Endodermal cell (in vitro differentiated cells): ENCODE results near the gene DOK6. TPM values are rescaled to one million over a fixed set of nuclear protein-coding genes. Genes with fewer than 3 reads are reported as not detected.

Source experiments
- DNase-seq: peaks from one replicate; pipeline ENCODE4 v3.0.0-alpha.2; 2017
- H3K27ac ChIP-seq: 2 replicates; pipeline ENCODE4 v1.5.1; 2013; ENCODE audit warnings: mild to moderate bottlenecking, low read depth, low read length, moderate library complexity
- H3K27me3 ChIP-seq: 2 replicates; pipeline ENCODE4 v1.6.1; 2013; ENCODE audit warnings: mild to moderate bottlenecking, low read length, moderate library complexity; ENCODE audit not compliant: insufficient read depth, control insufficient read depth, poor library complexity, severe bottlenecking
- H3K36me3 ChIP-seq: 2 replicates; pipeline ENCODE4 v1.7.0; 2013; ENCODE audit warnings: mild to moderate bottlenecking, low read length, moderate library complexity; ENCODE audit not compliant: control insufficient read depth, insufficient read depth
- H3K4me1 ChIP-seq: one replicate; pipeline ENCODE4 v1.7.0; 2013; ENCODE audit warnings: low read length; ENCODE audit not compliant: control insufficient read depth, insufficient read depth
- H3K4me3 ChIP-seq: 2 replicates; pipeline ENCODE4 v1.5.1; 2013; ENCODE audit warnings: mild to moderate bottlenecking, low read length, moderate library complexity
- H3K9ac ChIP-seq: 2 replicates; pipeline ENCODE4 v1.6.1; 2013; ENCODE audit warnings: mild to moderate bottlenecking, low read length, moderate library complexity; ENCODE audit not compliant: poor library complexity, severe bottlenecking; ENCODE audit errors: extremely low read depth
- H3K9me3 ChIP-seq: 2 replicates; pipeline ENCODE4 v1.6.1; 2013; ENCODE audit warnings: mild to moderate bottlenecking, low read length, moderate library complexity; ENCODE audit not compliant: control insufficient read depth
- H3K27ac Mint-ChIP-seq: 2 replicates; pipeline ENCODE4 v1.8.0; 2020; ENCODE audit warnings: mixed read lengths
- H3K27me3 Mint-ChIP-seq: 2 replicates; pipeline ENCODE4 v1.8.0; 2021; ENCODE audit warnings: mild to moderate bottlenecking, mixed read lengths; ENCODE audit not compliant: insufficient read depth
- H3K36me3 Mint-ChIP-seq: 2 replicates; pipeline ENCODE4 v1.8.0; 2020; ENCODE audit warnings: low read depth, mixed read lengths
- H3K4me1 Mint-ChIP-seq: 2 replicates; pipeline ENCODE4 v1.8.0; 2020; ENCODE audit warnings: mixed read lengths
- H3K4me3 Mint-ChIP-seq: 2 replicates; pipeline ENCODE4 v1.8.0; 2020; ENCODE audit warnings: mild to moderate bottlenecking, moderate library complexity, mixed read lengths
- H3K9me3 Mint-ChIP-seq: 2 replicates; pipeline ENCODE4 v1.8.0; 2020; ENCODE audit warnings: mild to moderate bottlenecking, mixed read lengths
- WGBS, 2 experiments: methylation state at CpG; one replicate each; pipeline versions ENCODE4 v1.1.5 to v1.1.7; 2013; ENCODE audit warnings: missing lambda C conversion rate in 2 of 2, mixed read lengths in 1 of 2; ENCODE audit not compliant: insufficient coverage in 1 of 2, insufficient read length in 1 of 2; 5-methylcytosine and 5-hydroxymethylcytosine counted together
- total RNA-seq, 2 donors: library from RNA; stranded (reverse); fragmentation: NEBNext Ultra II Directional in 1 of 2; extraction: Animal tissue kit (Norgen Biotek cat#: 25700) in 1 of 2; gene quantifications; 2 replicates in 1 of 2; 3 replicates in 1 of 2; pipeline ENCODE4 v1.2.1, GENCODE V29; 2021
- TF ChIP-seq, protein P1 (sequence below): fragments of 200-600 bp; sonication (generic); conservative IDR thresholded peaks from 2 replicates; pipeline ENCODE4 v1.5.0; 2021; ENCODE audit warnings: antibody characterized with exemption, mild to moderate bottlenecking

DOK6 gene
- total RNA-seq, 2 donors from 2014 or later = 5.7 to 5.9 TPM

DNA sequence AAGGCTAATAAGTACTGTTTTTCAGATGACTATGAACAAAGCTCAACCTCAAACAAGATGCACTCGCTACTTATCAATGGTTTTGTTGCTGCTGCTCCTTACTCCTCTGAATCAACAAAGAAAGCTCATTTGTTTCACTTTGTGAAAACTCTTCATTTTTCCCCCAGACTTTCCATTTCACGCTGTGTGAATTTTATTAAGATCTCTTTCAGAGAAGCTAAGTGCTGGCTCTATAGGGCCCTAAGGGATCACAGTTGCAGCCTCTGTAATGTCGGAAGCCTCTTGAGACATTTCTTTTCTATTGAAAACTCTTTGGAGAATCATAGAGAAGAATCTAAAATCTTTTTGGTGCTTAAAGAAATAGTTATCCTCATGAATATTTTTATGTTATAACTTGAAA, 337.2 kb downstream of the DOK6 start:
- Histone ChIP-seq H3K9ac (no peak overlapping the region), H3K9me3 (peaks cover 5% of the 10 kb centered on the region), H3K27me3 (no peaks in the 10 kb centered on the region), H3K4me3 (no peak overlapping the region), H3K4me1 (no peaks in the 10 kb centered on the region), H3K36me3 (no peaks in the 10 kb centered on the region), H3K27ac (no peak overlapping the region)
- Mint-ChIP-seq H3K36me3 (no peaks in the 10 kb centered on the region), H3K9me3 (peaks cover 16% of the 10 kb centered on the region), H3K27ac (no peak overlapping the region), H3K4me3 (no peak overlapping the region), H3K4me1 (peaks cover 4% of the 10 kb centered on the region), H3K27me3 (no peaks in the 10 kb centered on the region)
- TF ChIP-seq, protein P1, sequence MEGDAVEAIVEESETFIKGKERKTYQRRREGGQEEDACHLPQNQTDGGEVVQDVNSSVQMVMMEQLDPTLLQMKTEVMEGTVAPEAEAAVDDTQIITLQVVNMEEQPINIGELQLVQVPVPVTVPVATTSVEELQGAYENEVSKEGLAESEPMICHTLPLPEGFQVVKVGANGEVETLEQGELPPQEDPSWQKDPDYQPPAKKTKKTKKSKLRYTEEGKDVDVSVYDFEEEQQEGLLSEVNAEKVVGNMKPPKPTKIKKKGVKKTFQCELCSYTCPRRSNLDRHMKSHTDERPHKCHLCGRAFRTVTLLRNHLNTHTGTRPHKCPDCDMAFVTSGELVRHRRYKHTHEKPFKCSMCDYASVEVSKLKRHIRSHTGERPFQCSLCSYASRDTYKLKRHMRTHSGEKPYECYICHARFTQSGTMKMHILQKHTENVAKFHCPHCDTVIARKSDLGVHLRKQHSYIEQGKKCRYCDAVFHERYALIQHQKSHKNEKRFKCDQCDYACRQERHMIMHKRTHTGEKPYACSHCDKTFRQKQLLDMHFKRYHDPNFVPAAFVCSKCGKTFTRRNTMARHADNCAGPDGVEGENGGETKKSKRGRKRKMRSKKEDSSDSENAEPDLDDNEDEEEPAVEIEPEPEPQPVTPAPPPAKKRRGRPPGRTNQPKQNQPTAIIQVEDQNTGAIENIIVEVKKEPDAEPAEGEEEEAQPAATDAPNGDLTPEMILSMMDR = no peak
- WGBS, 2 experiments = 92 to 100% methylated on average over 2 to 3 of the region's 3 CpGs
- DNase-seq = no peak

DNA sequence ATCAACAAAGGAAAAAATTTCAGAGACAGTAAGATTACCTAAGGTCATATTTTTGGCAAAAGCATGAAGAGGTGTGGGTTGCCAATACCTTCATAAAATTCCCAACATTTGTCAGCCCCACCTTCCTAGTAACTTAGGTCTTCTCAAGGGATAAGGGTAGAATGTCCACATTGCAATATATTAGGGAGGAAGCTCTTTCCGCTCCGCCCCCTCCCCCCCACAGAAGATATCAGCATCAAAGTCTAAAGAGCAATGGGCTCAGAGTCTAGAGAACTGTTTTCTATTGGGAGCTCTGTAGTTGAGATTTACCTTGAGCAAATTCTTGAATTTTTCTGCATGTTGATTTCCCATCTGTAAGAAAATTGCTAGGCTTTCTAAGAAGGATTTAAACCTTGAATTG, 346.7 kb downstream of the DOK6 start:
- Mint-ChIP-seq H3K27me3 (no peaks in the 10 kb centered on the region), H3K36me3 (no peaks in the 10 kb centered on the region), H3K4me1 (peaks cover 3% of the 10 kb centered on the region), H3K4me3 (no peak overlapping the region), H3K9me3 (peaks cover 5% of the 10 kb centered on the region), H3K27ac (no peak overlapping the region)
- no peaks in the 10 kb centered on the region for H3K27me3 ChIP-seq
- TF ChIP-seq, protein P1 = no peak
- no peaks in the 10 kb centered on the region for H3K9me3 ChIP-seq
- no peak overlapping the region for H3K9ac ChIP-seq
- no CpG with 5 or more reads among the region's 2 CpGs for WGBS, 2 experiments
- no peaks in the 10 kb centered on the region for H3K4me1 ChIP-seq
- H3K4me3 ChIP-seq = no peak overlapping the region
- H3K27ac ChIP-seq = no peak overlapping the region
- DNase-seq = no peak
- H3K36me3 ChIP-seq = no peaks in the 10 kb centered on the region

DNA sequence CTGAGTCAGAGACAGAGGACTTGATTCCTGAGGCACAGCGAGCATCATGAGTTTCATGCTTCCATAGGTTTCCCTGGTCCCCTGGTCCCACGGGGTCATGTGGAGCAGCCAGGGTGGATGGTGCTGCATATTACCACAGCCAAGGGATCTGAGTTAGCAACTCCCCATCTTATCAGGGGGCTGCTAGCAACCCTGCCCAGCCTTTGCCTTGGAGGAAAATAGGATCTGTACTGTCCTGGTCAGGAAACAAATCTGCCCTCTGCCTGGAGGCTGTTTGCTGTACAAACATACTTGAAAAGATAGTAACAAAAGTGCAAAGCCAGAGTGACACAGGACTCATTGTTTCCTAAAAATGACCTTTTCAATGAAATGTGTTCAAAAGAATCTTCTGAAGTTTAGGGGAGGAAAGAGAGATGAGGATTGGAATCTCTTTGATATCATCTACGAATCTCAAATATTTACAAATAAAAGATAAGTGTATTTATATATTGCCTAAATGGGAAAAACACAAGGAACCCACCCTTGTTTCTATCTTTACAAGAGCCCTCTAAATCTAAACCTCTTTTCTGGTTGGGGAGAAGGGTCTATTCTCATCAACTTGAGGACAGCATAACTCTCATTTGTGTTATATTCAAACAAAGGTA, 352.2 kb downstream of the DOK6 start:
- Mint-ChIP-seq H3K27me3 (no peaks in the 10 kb centered on the region), H3K9me3 (peaks cover 6% of the 10 kb centered on the region), H3K4me3 (no peak overlapping the region), H3K4me1 (peaks cover 22% of the 10 kb centered on the region), H3K36me3 (no peaks in the 10 kb centered on the region), H3K27ac (no peak overlapping the region)
- H3K9me3 ChIP-seq = no peaks in the 10 kb centered on the region
- H3K36me3 ChIP-seq = no peaks in the 10 kb centered on the region
- H3K4me3 ChIP-seq = no peak overlapping the region
- no peak overlapping the region for H3K27ac ChIP-seq
- peak; percentile 46 for DNase-seq
- 87 to 88% methylated on average over 2 of the region's 3 CpGs for WGBS, 2 experiments
- H3K27me3 ChIP-seq = no peaks in the 10 kb centered on the region
- H3K9ac ChIP-seq = no peak overlapping the region
- TF ChIP-seq, protein P1 = no peak
- peaks cover 13% of the 10 kb centered on the region for H3K4me1 ChIP-seq
